ENCODE results near the gene RORB. TPM values are rescaled to one million over a fixed set of nuclear protein-coding genes. Genes with fewer than 3 reads are reported as not detected.

RORB gene
- total RNA-seq, 2 experiments from 2014 or later, result 0.04 to 0.11 TPM

- Mint-ChIP-seq H3K27me3 (no peaks in the 10 kb centered on the region), H3K9me3 (no peaks in the 10 kb centered on the region), H3K36me3 (ENCODE audit: low read depth) (no peaks in the 10 kb centered on the region), H3K27ac (no peak overlapping the region), H3K4me1 (ENCODE audit: low read depth) (no peaks in the 10 kb centered on the region), H3K4me3 (no peak overlapping the region)
- TF ChIP-seq CTCF (IDR thresholded peaks at IDR 0.05), result no peak
- ATAC-seq, result no peak
- intact Hi-C loops (cut with micrococcal nuclease), result no loop called here
- CTCF ChIA-PET, result interaction anchor here (0.6 to 1.1 kb wide), 2 partner anchors 12 to 76 kb away, joined by 3 to 4 read pairs; no protein-coding TSS in a partner anchor
- POLR2A ChIA-PET, result no interaction called here
- no peak for DNase-seq
Measured at GRCh38 chr9:74533253-74533652, 36.1 kb downstream of the RORB start.

DNA sequence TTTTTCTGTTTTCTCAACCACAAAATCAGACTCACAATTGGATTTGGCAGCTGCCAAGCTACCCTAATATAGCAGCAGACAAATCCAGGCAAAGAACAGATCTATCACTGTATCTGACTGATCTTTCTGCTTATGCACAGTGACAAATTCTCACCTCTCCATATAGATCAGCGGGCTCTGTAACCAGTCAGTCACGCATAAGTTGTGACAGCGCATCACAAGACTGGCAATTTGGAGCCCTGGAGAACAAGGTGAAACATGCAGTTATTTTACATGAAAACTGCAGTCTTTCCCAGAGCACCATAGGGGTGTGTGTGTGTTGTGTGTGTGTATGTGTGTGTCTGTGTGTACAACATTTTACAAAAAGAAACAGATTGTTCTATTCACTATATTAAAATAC lies 37.7 kb downstream of the RORB start:
- Mint-ChIP-seq H3K36me3 (ENCODE audit: low read depth) (no peaks in the 10 kb centered on the region), H3K4me3 (no peak overlapping the region), H3K27ac (no peak overlapping the region), H3K27me3 (peaks cover 3% of the 10 kb centered on the region), H3K4me1 (ENCODE audit: low read depth) (no peaks in the 10 kb centered on the region), H3K9me3 (no peaks in the 10 kb centered on the region)
- ChIA-PET POLR2A (no interaction called here), CTCF (no interaction called here)
- ATAC-seq (no peak), DNase-seq (no peak)
- intact Hi-C loops (cut with micrococcal nuclease), result no loop called here
- no peak for TF ChIP-seq CTCF (IDR thresholded peaks at IDR 0.05)

DNA sequence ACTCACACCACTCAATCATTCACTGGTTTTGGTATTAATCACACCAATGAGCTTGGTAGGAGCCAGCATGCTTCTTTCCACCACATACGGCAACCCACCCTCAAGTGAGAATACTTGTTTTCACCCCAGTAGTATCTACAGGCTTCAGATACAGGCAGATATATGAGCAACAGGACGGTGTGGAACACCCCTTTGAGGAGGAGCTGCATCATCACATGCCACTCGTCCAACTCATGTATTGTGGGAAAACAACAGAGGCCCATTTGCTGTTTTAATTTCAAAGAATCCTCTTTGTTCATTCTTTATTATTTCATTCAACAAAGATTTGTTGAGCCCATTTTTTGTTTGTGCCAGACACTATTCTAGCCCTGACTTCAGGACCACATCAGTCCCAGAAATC lies 46.0 kb downstream of the RORB start:
- H3K9me3 Mint-ChIP-seq, result no peaks in the 10 kb centered on the region
- ChIA-PET CTCF (no interaction called here), POLR2A (no interaction called here)
- no peak for DNase-seq
- no peak overlapping the region for H3K4me3 Mint-ChIP-seq
- H3K4me1 Mint-ChIP-seq (ENCODE audit: low read depth), result no peaks in the 10 kb centered on the region
- peaks cover 5% of the 10 kb centered on the region for H3K27me3 Mint-ChIP-seq
- ATAC-seq, result no peak
- H3K36me3 Mint-ChIP-seq (ENCODE audit: low read depth), result no peaks in the 10 kb centered on the region
- no peak overlapping the region for H3K27ac Mint-ChIP-seq
- intact Hi-C loops (cut with micrococcal nuclease), result no loop called here
- TF ChIP-seq CTCF (IDR thresholded peaks at IDR 0.05), result no peak

DNA sequence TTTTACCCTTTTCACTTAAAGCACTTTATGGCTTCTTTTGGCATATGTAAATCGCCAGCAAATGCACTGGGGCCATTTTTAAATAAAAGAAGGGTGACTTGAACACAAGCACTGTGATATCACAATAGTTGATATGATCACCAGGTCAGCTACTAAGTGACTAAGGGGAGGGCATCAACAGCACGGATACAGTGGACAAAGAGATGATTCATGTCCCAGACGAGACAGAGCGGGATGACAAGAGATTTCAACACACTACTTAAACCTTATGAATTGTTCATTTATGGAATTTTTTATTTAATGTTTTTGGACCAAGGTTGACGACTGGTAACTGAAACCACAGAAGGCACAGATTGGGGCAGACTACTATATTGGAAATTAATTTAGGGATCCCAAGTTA lies 54.1 kb downstream of the RORB start:
- peaks cover 3% of the 10 kb centered on the region for H3K27me3 Mint-ChIP-seq
- intact Hi-C loops (cut with micrococcal nuclease), result no loop called here

GRCh38 chr9:74554751-74555419 lies 57.8 kb downstream of the RORB start:
- CTCF ChIA-PET, result no interaction called here
- POLR2A ChIA-PET, result no interaction called here
- no peaks in the 10 kb centered on the region for H3K36me3 Mint-ChIP-seq (ENCODE audit: low read depth)

More for the DNA sequence above, 54.1 kb downstream of the RORB start:
- Mint-ChIP-seq H3K9me3 (no peaks in the 10 kb centered on the region), H3K27ac (no peak overlapping the region), H3K4me1 (ENCODE audit: low read depth) (no peaks in the 10 kb centered on the region), H3K4me3 (no peak overlapping the region), H3K36me3 (ENCODE audit: low read depth) (no peaks in the 10 kb centered on the region)
- no peak for ATAC-seq
- CTCF ChIA-PET, result no interaction called here
- no peak for DNase-seq
- POLR2A ChIA-PET, result no interaction called here
- no peak for TF ChIP-seq CTCF (IDR thresholded peaks at IDR 0.05)

More at GRCh38 chr9:74554751-74555419, 57.8 kb downstream of the RORB start:
- Mint-ChIP-seq H3K27ac (no peak overlapping the region), H3K9me3 (no peaks in the 10 kb centered on the region), H3K4me3 (no peak overlapping the region), H3K27me3 (peaks cover 1% of the 10 kb centered on the region), H3K4me1 (ENCODE audit: low read depth) (peaks cover 5% of the 10 kb centered on the region)
- no peak for TF ChIP-seq CTCF (IDR thresholded peaks at IDR 0.05)
- ATAC-seq (no peak), DNase-seq (no peak)
- intact Hi-C loops (cut with micrococcal nuclease), result no loop called here
